ENCODE data around the gene TM9SF1.

GRCh38 chr14:24228902-24229301, 33.7 kb upstream of the TM9SF1 start:
- TF ChIP-seq EZH2 (IDR thresholded peaks at IDR 0.05; ENCODE audit: borderline replicate concordance, low read length): no peak
- no peak for TF ChIP-seq CTCF (conservative IDR thresholded peaks at IDR 0.05 in 1 of 2, IDR thresholded peaks at IDR 0.05 in 1 of 2; ENCODE audit: extremely low read depth in 1 of 2, insufficient read depth in 1 of 2, low read depth in 1 of 2, low read length in 2 of 2)

Data from mammary epithelial cell (primary cell).